C4-2B (cell line): ENCODE measurements around the gene ASAP2.
A peak's percentile ranks its signal among the peaks of the same experiment; 100 is the strongest.

Experiments
- H3K27ac ChIP-seq: fragments of 450-650 bp; 2 replicates; pipeline ENCODE4 v1.5.1; 2017
- ZFX ChIP-seq: fragments of 450-650 bp; IDR thresholded peaks from 2 replicates; pipeline ENCODE4 v1.6.1; 2017
- TF ChIP-seq, protein P1 (sequence below): fragments of 450-650 bp; conservative IDR thresholded peaks from 2 replicates; pipeline ENCODE4 v1.5.1; 2017; ENCODE audit warnings: mild to moderate bottlenecking

Gene ASAP2

GRCh38 chr2:9200633-9201015 lies 6.0 kb upstream of the ASAP2 start:
- TF ChIP-seq ZFX: no peak
- TF ChIP-seq, protein P1, sequence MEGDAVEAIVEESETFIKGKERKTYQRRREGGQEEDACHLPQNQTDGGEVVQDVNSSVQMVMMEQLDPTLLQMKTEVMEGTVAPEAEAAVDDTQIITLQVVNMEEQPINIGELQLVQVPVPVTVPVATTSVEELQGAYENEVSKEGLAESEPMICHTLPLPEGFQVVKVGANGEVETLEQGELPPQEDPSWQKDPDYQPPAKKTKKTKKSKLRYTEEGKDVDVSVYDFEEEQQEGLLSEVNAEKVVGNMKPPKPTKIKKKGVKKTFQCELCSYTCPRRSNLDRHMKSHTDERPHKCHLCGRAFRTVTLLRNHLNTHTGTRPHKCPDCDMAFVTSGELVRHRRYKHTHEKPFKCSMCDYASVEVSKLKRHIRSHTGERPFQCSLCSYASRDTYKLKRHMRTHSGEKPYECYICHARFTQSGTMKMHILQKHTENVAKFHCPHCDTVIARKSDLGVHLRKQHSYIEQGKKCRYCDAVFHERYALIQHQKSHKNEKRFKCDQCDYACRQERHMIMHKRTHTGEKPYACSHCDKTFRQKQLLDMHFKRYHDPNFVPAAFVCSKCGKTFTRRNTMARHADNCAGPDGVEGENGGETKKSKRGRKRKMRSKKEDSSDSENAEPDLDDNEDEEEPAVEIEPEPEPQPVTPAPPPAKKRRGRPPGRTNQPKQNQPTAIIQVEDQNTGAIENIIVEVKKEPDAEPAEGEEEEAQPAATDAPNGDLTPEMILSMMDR: no peak
- H3K27ac ChIP-seq: no peak overlapping the region

GRCh38 chr2:9201185-9201891 lies 5.3 kb upstream of the ASAP2 start:
- TF ChIP-seq, protein P1: no peak
- no peak for TF ChIP-seq ZFX
- H3K27ac ChIP-seq: no peak overlapping the region

DNA sequence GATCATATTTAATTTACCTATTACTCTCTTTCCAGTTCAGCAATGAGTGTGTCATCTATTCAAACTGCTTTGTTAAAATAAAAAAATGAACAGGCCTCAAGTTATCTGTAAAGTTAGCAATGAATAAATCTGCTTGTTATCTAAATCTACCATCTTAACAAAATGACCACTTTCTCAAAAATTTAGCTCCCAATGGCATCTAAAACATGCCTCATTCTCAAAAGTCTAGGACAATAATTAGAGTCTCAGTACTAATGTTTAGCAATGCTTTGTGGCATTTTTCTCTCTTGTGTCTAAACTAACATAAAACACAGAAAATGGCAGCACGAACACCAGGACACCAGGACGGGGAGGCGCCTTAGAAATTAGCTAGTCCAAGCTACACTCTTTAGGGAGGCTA lies 3.6 kb upstream of the ASAP2 start:
- TF ChIP-seq ZFX: no peak
- TF ChIP-seq, protein P1: no peak
- H3K27ac ChIP-seq: no peak overlapping the region

GRCh38 chr2:9203876-9204275 lies 2.7 kb upstream of the ASAP2 start:
- no peak overlapping the region for H3K27ac ChIP-seq
- TF ChIP-seq, protein P1: no peak
- no peak for TF ChIP-seq ZFX

DNA sequence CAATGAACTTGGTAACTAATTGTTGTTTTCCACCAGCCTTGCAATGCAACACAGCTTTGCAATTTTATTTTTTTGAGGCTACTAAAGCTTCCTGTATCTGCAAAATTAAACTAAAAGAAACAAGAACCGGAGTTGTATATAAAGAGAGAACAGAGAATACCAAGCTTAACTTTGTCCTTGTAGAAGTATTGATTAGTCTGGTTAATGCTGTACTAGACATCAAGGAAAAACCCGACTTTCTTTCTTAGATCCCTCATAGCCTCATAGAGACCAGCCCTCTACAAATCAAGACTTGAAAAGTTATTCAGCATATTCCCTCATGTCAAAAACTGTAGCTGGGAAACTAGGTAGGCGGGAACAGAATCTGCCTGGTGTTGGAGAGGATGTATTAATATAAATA lies 1.7 kb upstream of the ASAP2 start:
- no peak overlapping the region for H3K27ac ChIP-seq

DNA sequence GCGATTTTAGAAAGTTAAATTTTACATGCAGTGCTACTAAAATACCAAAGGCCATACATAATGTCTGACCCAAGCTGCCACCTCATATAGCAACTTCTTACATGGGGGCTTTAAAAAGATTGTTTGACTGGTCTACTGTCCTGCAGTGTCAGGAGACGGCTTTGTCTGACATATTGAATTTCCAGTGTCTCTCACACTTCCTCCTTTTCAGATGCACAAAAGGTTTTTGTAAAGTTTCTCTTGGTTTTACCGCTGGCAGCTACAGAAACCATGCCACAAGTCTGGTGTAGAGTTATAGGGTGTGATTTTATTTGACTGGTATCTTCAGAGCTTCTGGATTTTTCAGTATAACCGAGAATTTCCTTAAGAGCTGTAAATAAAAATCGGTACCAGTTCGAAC lies 1.1 kb upstream of the ASAP2 start:
- H3K27ac ChIP-seq: peak overlapping the region; percentile 79; the same call in 1 of the 2 replicates
- TF ChIP-seq ZFX: no peak
- TF ChIP-seq, protein P1: no peak

More for the DNA sequence above, 1.7 kb upstream of the ASAP2 start:
- TF ChIP-seq ZFX: no peak
- TF ChIP-seq, protein P1: no peak

GRCh38 chr2:9206991-9207640 lies 504 bp downstream of the ASAP2 start:
- TF ChIP-seq, protein P1: no peak
- TF ChIP-seq ZFX: peak; percentile 64
- H3K27ac ChIP-seq: peak overlapping the region; percentile 79
